ENCODE data around the gene TRAIP. TPM values are rescaled to one million over a fixed set of nuclear protein-coding genes. Genes with fewer than 3 reads are reported as not detected.

The TRAIP gene
- total and polyA plus RNA-seq, 2 experiments from 2014 or later, result 2.5 to 6.6 TPM

DNA sequence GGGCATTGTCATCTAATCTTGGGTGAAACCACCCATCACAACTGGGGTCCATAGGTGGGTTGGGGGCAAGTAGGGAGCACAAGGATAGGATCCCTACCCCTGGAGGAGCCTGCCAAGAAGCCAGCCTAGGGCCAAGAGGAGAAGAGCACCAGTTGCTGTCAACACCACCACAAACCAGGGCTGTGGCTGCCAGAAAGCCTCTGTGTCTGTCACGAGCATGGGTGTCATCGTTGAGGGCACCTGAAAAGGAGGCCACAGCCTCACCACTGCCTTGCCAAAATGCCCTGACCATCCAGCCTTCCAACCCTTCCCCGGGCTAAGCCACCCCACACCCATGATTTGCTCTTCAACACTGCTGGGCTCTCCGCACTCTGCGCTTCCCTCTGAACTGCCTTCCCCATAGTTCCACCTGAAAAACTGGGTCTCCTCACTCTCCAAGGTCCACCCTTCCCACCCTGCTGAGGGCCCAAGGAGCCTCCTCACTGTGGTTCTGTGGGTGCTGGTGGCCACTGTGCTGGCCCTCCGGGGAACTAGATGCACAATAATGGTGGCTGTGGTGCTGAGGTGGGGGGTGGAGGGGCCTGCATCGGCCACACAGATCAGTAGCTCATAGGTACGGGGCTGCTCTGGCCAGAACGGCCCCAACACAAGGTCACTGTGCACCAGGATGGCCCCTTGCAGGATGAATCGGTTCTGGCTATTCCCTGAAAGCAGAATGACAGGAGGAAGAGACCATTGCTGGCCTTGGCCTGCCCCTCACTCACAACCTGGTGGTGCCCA, 63.8 kb downstream of the TRAIP start:
- Histone ChIP-seq H3K9me2 (replicated peaks; ENCODE audit: insufficient read depth) (no peaks in the 10 kb centered on the region), H3K36me3 (replicated peaks; ENCODE audit: insufficient read depth, low read depth) (no peaks in the 10 kb centered on the region), H3K4me1 (ENCODE audit: insufficient read depth) (no peaks in the 10 kb centered on the region), H3K9me3 (ENCODE audit: low read depth) (no peaks in the 10 kb centered on the region), H2AFZ (no peak overlapping the region), H4K20me1 (ENCODE audit: insufficient read depth, poor library complexity, severe bottlenecking) (no peaks in the 10 kb centered on the region), H3K79me2 (no peaks in the 10 kb centered on the region), H3K27ac (no peak overlapping the region), H3K4me3 (no peak overlapping the region), H3K27me3 (no peaks in the 10 kb centered on the region), H3K4me2 (no peak overlapping the region)
- WGBS (ENCODE audit: low lambda C conversion rate, missing lambda C conversion rate), result 94% methylated on average over 10 of the region's 10 CpGs
- TF ChIP-seq, protein P1, sequence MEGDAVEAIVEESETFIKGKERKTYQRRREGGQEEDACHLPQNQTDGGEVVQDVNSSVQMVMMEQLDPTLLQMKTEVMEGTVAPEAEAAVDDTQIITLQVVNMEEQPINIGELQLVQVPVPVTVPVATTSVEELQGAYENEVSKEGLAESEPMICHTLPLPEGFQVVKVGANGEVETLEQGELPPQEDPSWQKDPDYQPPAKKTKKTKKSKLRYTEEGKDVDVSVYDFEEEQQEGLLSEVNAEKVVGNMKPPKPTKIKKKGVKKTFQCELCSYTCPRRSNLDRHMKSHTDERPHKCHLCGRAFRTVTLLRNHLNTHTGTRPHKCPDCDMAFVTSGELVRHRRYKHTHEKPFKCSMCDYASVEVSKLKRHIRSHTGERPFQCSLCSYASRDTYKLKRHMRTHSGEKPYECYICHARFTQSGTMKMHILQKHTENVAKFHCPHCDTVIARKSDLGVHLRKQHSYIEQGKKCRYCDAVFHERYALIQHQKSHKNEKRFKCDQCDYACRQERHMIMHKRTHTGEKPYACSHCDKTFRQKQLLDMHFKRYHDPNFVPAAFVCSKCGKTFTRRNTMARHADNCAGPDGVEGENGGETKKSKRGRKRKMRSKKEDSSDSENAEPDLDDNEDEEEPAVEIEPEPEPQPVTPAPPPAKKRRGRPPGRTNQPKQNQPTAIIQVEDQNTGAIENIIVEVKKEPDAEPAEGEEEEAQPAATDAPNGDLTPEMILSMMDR (IDR thresholded peaks at IDR 0.05; ENCODE audit: poor library complexity), result no peak
- TF ChIP-seq EZH2 (IDR thresholded peaks at IDR 0.05; ENCODE audit: borderline replicate concordance) (no peak), EZH2phosphoT487 (IDR thresholded peaks at IDR 0.05; ENCODE audit: low read depth, severe bottlenecking, unreplicated experiment) (no peak)
- no peak for DNase-seq (ENCODE audit: low spot score)

DNA sequence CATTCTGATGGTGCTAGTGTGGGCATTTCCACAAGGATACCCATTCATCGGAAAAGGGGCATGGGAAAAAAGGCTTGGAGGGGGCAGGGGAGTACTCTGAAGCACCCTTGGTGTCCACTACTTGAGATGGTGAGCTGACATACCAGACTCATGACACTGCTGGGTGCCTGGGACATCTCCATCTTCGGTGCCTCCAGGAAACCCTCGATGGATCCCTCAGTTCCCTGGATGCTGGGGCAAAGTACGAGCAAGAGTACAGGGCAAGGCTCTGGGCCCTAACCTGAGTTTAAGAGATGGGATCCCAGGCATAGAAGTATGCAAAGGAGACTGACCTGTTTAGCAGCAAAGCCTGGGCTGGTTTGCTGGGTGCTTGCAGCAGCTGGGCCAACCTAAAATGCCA, 64.8 kb downstream of the TRAIP start:
- TF ChIP-seq EZH2phosphoT487 (IDR thresholded peaks at IDR 0.05; ENCODE audit: low read depth, severe bottlenecking, unreplicated experiment), result no peak
- H3K79me2 ChIP-seq, result no peaks in the 10 kb centered on the region
- no peak overlapping the region for H2AFZ ChIP-seq
- H4K20me1 ChIP-seq (ENCODE audit: insufficient read depth, poor library complexity, severe bottlenecking), result no peaks in the 10 kb centered on the region
- H3K4me3 ChIP-seq, result no peak overlapping the region
- 92% methylated on average over 4 of the region's 4 CpGs for WGBS (ENCODE audit: low lambda C conversion rate, missing lambda C conversion rate)
- no peaks in the 10 kb centered on the region for H3K9me3 ChIP-seq (ENCODE audit: low read depth)
- no peak overlapping the region for H3K27ac ChIP-seq
- H3K4me2 ChIP-seq, result no peak overlapping the region
- no peaks in the 10 kb centered on the region for H3K36me3 ChIP-seq (replicated peaks; ENCODE audit: insufficient read depth, low read depth)
- H3K27me3 ChIP-seq, result no peaks in the 10 kb centered on the region
- H3K4me1 ChIP-seq (ENCODE audit: insufficient read depth), result peaks cover 3% of the 10 kb centered on the region
- no peaks in the 10 kb centered on the region for H3K9me2 ChIP-seq (replicated peaks; ENCODE audit: insufficient read depth)
- no peak for DNase-seq (ENCODE audit: low spot score)

DNA sequence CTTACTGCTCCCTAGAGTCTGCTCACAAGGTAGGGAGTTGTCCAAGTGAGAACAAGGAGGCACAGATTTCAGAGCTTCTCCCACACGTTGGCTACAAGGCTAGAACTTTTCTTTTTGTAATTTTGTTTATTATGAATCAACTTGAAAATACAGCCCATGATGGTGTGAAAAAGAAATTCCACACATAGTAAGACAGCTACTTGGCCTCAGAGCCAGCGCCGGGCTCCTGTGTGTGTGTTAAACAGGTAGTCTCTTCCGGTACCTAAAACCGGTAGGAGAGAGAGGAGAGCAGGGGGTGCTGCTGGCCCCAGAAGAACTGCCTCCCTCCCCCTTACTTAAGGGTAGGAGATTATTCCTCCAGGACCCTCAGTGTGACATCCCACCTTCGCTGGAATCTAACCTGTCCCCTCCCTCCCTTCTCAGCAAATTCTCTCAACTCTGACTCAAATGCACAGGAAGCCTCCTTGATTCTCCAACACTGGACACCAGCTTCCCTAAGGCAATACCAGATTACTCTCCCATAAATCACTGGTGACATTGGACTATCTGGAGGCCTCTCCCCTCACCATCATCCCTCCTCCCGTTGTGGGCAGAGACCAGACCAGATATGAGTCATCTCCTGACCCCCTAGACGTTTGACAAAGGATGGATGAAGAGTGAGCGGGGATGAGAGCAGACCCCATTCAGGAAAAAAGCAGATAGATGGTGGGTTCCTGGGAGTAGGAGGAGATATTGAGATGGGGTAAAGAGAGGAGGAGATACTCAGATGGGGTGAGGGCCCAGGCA, 65.5 kb downstream of the TRAIP start:
- H3K4me1 ChIP-seq (ENCODE audit: insufficient read depth), result peaks cover 3% of the 10 kb centered on the region
- no peak overlapping the region for H2AFZ ChIP-seq
- no peaks in the 10 kb centered on the region for H4K20me1 ChIP-seq (ENCODE audit: insufficient read depth, poor library complexity, severe bottlenecking)
- H3K9me2 ChIP-seq (replicated peaks; ENCODE audit: insufficient read depth), result no peaks in the 10 kb centered on the region
- H3K9me3 ChIP-seq (ENCODE audit: low read depth), result no peaks in the 10 kb centered on the region
- no peak overlapping the region for H3K27ac ChIP-seq
- H3K4me3 ChIP-seq, result no peak overlapping the region
- no peaks in the 10 kb centered on the region for H3K36me3 ChIP-seq (replicated peaks; ENCODE audit: insufficient read depth, low read depth)
- 55% methylated on average over 9 of the region's 9 CpGs for WGBS (ENCODE audit: low lambda C conversion rate, missing lambda C conversion rate)
- H3K4me2 ChIP-seq, result no peak overlapping the region
- TF ChIP-seq EZH2phosphoT487 (IDR thresholded peaks at IDR 0.05; ENCODE audit: low read depth, severe bottlenecking, unreplicated experiment) (no peak), EZH2 (IDR thresholded peaks at IDR 0.05; ENCODE audit: borderline replicate concordance) (no peak)
- TF ChIP-seq, protein P1 (IDR thresholded peaks at IDR 0.05; ENCODE audit: poor library complexity), result no peak
- no peaks in the 10 kb centered on the region for H3K27me3 ChIP-seq
- DNase-seq (ENCODE audit: low spot score), result no peak
- peaks cover 4% of the 10 kb centered on the region for H3K79me2 ChIP-seq

DNA sequence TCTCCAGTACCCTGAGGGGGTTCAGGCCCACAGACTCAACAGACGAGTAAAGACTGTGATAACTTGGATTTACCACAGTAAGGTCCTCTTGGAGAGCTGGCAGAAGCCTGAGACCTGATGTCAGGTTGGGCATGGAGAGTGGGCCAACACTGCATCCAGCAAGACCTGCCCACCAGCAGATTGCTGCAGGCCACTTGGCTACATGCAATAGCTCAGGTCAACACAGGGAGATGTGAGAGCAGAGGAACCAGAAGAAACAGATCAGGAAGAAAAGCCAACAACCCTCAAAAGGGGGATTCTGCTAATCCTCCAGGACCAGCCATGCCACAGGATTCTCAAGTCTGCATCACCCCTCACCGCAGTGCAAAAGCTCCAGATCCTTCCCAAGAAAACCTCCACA, 68.3 kb downstream of the TRAIP start:
- Histone ChIP-seq H3K27ac (no peak overlapping the region), H3K36me3 (replicated peaks; ENCODE audit: insufficient read depth, low read depth) (no peaks in the 10 kb centered on the region), H3K4me1 (ENCODE audit: insufficient read depth) (peaks cover 8% of the 10 kb centered on the region), H3K9me2 (replicated peaks; ENCODE audit: insufficient read depth) (no peaks in the 10 kb centered on the region), H3K4me3 (no peak overlapping the region), H3K79me2 (peaks cover 31% of the 10 kb centered on the region), H4K20me1 (ENCODE audit: insufficient read depth, poor library complexity, severe bottlenecking) (no peaks in the 10 kb centered on the region), H3K9me3 (ENCODE audit: low read depth) (no peaks in the 10 kb centered on the region), H3K4me2 (no peak overlapping the region), H2AFZ (no peak overlapping the region), H3K27me3 (no peaks in the 10 kb centered on the region)
- TF ChIP-seq, protein P1 (IDR thresholded peaks at IDR 0.05; ENCODE audit: poor library complexity), result no peak
- no peak for TF ChIP-seq EZH2phosphoT487 (IDR thresholded peaks at IDR 0.05; ENCODE audit: low read depth, severe bottlenecking, unreplicated experiment)
- no peak for TF ChIP-seq EZH2 (IDR thresholded peaks at IDR 0.05; ENCODE audit: borderline replicate concordance)
- 95% methylated on average over 2 of the region's 2 CpGs for WGBS (ENCODE audit: low lambda C conversion rate, missing lambda C conversion rate)
- no peak for DNase-seq (ENCODE audit: low spot score)
